NCI-H510A (cell line): ENCODE results near the gene KRT85.
A peak's percentile ranks its signal among the peaks of the same experiment; 100 is the strongest.
"Not testable (repeated sequence)": the region's sequence is repeated elsewhere in the genome, so short reads cannot be mapped to it uniquely, and the experiment has no call there.

ENCODE experiments used
- DNase-seq: peaks from one replicate; lab custom pipeline; 2025; lab: John Stamatoyannopoulos, UW

The KRT85 gene

DNA sequence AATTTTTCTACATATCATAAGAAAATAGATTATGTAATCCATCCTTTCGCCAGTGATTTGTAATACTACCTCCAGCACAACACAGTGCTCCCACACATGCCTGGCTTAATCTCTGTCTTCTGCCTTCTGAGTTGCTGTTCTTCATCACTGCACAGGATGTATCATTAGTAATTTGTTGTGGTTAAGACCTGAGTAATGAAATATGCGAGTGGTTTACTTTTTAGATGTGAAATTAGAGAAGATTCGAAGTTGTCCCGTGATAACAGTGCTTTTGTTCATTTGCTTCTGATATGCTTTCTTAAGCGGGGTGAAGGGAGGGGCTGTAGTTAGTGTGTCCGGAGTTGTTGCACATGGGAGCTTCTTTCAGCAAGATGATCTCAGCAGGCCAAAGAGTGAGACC is 18.1 kb downstream of the KRT85 start:
- DNase-seq = no peak

- DNase-seq = no peak
Measured at GRCh38 chr12:52347551-52348510, 19.4 kb downstream of the KRT85 start.

- DNase-seq = no peak
Measured at GRCh38 chr12:52347016-52347415, 20.3 kb downstream of the KRT85 start.

GRCh38 chr12:52346593-52346992 is 20.7 kb downstream of the KRT85 start:
- DNase-seq = no peak

DNA sequence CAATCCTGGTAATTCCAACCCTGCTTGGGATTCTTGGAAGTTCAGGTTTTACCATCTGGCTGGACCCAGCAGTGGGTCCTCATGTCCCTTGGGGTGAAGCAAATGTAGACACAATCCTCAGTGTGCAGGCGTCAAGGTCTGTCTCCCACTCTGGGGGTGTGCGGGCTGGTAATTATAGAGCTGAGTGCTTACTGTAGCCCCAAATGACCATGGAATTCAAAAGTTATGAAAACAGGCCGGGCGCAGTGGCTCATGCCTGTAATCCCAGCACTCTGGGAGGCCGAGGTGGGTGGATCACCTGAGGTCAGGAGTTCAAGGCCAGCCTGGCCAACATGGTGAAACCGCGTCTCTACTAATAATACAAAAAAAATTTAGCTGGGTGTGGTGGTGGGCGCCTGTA is 22.2 kb downstream of the KRT85 start:
- DNase-seq = not testable (repeated sequence)

DNA sequence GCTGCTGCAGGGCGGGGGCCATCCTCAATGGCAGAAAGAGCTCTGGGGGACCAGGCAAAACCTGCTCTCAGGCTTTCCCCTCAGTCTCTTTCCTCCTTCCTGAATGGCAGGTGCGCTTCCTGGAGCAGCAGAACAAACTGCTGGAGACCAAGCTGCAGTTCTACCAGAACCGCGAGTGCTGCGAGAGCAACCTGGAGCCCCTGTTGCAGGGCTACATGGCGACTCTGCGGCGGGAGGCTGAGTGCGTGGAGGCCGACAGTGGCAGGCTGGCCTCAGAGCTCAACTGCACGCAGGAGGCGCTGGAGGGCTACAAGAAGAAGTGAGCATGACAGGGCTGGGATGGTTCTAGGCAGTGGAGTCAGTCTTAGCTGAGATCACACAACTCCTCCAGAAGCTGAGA is 23.2 kb downstream of the KRT85 start:
- no peak for DNase-seq

DNA sequence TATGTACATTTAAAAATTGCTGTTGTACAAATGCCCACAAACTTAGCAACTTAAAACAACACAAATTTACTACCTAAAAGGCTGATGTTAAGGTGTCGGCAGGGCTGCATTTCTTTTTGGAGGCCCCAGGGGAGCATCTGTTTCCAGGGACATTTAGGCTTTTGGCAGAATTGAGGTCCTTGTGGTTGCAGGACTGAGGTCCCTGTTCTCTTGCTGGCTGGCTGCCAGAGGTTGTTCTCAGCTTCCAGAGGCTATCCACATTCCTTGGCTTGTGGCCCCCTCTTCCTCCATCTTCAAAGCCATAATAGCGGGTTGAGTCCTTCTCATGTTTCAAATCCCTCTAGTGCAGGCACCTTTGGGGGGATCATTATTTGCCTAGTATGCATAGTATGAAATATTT is 23.7 kb downstream of the KRT85 start:
- DNase-seq = no peak

- DNase-seq = no peak
Measured at GRCh38 chr12:52342781-52343490, 24.3 kb downstream of the KRT85 start.

GRCh38 chr12:52341066-52341580 is 26.2 kb downstream of the KRT85 start:
- DNase-seq = no peak

GRCh38 chr12:52338241-52338960 is 28.9 kb downstream of the KRT85 start:
- no peak for DNase-seq

DNA sequence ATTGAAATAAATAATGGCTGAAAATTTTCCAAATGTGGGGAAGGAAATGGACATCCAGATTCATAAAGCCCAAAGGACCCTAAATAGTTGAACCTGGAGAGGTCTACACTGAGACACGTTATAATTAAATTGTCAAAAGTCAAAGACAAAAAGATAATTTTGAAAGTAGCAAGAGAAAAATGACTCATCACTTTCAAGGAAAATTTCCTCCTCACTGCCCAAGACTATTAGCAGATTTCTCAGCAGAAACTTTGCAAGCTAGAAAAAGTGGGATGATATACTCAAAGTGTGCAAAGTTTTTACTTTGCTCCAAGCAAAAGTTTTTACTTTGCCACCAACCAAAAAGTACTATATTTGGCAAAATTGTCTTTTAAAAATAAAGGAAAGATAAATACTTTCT is 30.2 kb downstream of the KRT85 start:
- no peak for DNase-seq

GRCh38 chr12:52336641-52337040 is 30.6 kb downstream of the KRT85 start:
- no peak for DNase-seq

DNA sequence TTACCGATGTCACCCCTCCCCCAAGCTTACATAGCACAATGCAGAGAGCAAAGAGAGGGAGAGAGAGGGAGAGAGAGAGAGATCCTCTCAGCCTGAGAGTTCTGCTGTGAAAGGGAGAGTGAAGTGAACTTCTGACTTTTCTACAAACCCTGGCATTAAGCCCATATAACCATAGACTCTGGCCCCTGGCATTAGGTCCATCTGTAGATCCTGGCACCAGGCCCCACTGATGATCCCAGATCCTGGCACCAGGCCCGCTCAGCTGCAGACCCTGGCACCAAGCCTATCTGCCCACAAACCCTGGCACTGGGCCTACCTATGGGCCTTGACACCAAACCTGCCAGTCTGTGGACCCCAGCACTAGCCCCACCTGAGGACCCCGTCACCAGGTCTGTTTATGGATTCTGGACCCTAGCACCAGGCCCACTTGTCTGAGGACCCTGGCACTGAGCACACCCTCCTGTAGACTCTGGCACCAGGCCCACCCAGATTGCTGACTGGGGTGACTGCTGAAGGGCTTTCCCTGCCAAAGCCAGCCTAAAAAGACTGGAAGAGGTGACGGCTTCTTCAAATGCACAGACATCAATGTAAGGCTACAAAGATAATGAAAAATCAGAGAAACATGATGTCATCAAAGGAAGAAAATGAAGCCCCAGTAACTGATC is 31.6 kb downstream of the KRT85 start:
- DNase-seq = no peak

GRCh38 chr12:52334185-52334584 is 33.1 kb downstream of the KRT85 start:
- DNase-seq = no peak

DNA sequence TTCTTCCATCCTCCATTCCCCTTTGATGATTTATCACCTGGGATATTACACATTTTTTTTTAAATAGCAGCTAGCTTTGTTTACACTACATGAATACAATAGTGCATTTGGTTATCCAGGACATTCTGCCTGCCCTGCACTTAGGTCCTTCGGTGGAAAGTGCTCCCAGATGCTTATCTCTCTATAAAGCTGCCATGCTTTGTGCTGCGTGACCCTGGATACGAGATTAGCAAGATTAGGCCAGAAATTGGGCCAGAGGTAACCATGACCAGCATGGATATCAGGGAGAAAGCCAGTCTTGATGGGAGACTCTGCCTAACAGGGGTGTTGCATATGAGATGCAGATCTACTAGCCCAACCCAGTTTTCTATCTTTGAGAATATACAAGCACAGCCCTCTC is 34.0 kb downstream of the KRT85 start:
- DNase-seq = no peak

DNA sequence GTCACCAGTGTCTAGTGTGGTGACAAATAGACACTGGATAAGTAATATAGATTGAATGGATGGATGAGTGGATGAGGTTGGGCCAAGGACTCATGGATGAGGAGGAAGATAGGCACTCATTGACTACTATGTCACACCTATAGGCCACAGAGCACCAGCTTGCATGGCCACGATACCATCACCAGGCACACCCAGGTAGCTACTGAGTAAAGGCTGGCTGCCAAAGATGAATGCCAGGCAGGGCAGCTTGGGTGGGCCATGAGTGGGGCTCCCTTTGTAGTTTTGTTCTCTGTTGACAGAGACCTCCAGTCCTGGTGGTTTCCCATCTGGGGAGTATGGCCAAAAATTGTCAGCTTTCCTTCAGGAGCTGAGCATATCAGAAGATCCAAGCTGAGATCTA is 34.9 kb downstream of the KRT85 start:
- DNase-seq = no peak

- DNase-seq = no peak
Measured at GRCh38 chr12:52331833-52332232, 35.4 kb downstream of the KRT85 start.

DNA sequence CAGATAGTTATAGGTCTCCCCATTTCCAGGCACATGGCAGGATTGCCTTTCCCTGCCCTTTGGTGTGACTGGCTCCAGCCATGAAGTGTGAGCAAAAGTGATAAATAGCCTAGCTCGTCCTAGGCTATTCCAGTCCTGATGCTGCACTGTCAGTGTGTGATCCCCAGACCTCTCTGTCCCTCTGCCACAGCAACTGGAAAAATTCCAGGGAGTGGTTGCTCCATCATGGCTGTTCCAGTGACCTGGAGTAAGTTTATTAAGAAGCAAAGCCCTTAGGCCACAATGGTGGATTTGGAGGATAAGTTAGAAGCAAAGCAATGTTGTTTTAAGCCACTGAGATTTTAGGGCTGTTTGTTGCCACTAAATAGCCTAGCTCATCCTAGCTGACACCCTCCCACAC is 36.2 kb downstream of the KRT85 start:
- no peak for DNase-seq

GRCh38 chr12:52327830-52328500 is 39.3 kb downstream of the KRT85 start:
- no peak for DNase-seq

- DNase-seq = peak; percentile 66
Measured at GRCh38 chr12:52327052-52327829, 40.0 kb downstream of the KRT85 start.

DNA sequence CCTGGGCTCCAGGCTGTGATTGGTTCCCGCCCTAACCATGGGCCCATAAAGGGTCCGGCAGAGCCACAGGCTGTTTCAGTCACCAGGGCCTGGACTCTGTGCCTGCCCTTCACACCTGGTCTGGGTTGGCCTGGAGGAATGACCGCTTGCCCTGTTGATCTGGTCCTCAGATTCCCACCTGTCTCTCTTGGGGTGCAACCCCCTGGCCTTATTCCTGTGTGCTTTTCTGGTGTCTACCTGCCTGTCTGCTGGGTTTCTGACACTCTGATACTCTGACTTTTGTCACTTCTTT is 43.2 kb downstream of the KRT85 start:
- DNase-seq = no peak
